Stimulated activated effector memory CD8-positive, alpha-beta T cell treated with anti-CD3 and anti-CD28 coated beads, Interleukin-12 subunit alpha, Interleukin-12 subunit beta, amount 100 ng/mL, for 72 hours (primary cell): ENCODE measurements around the gene LBR.
A peak's percentile ranks its signal among the peaks of the same experiment; 100 is the strongest.

Experiments used
- ATAC-seq: fragments of 150-1000 bp; cut with Tn5 transposase; 2 replicates; pipeline ENCODE4 v1.10.0; 2021
- DNase-seq, 2 donors: peaks; one replicate each; pipeline ENCODE4 v3.0.0; 2021 to 2022; ENCODE audit warnings: low spot score in 2 of 2
- H3K27ac Mint-ChIP-seq: one replicate; pipeline ENCODE4 v1.8.0; 2022; ENCODE audit warnings: mild to moderate bottlenecking, mixed read lengths
- H3K36me3 Mint-ChIP-seq: one replicate; pipeline ENCODE4 v1.8.0; 2022; ENCODE audit warnings: mild to moderate bottlenecking, mixed read lengths
- H3K4me1 Mint-ChIP-seq: one replicate; pipeline ENCODE4 v1.8.0; 2022; ENCODE audit warnings: mixed read lengths
- H3K4me3 Mint-ChIP-seq: one replicate; pipeline ENCODE4 v1.8.0; 2022; ENCODE audit warnings: mild to moderate bottlenecking, mixed read lengths
- H3K9me3 Mint-ChIP-seq: one replicate; pipeline ENCODE4 v1.8.0; 2022; ENCODE audit warnings: mixed read lengths

The LBR gene

GRCh38 chr1:225468270-225469020, 40.6 kb upstream of the LBR start:
- H3K4me1 Mint-ChIP-seq: peaks cover 49% of the 10 kb centered on the region
- H3K4me3 Mint-ChIP-seq: peak overlapping the region; percentile 90
- peak overlapping the region; percentile 95 for H3K27ac Mint-ChIP-seq
- H3K9me3 Mint-ChIP-seq: no peaks in the 10 kb centered on the region
- ATAC-seq: no peak
- no peaks in the 10 kb centered on the region for H3K36me3 Mint-ChIP-seq
- no peak for DNase-seq

GRCh38 chr1:225467193-225468020, 39.6 kb upstream of the LBR start:
- no peaks in the 10 kb centered on the region for H3K36me3 Mint-ChIP-seq
- H3K4me3 Mint-ChIP-seq: peak overlapping the region; percentile 90
- H3K4me1 Mint-ChIP-seq: peaks cover 55% of the 10 kb centered on the region
- H3K9me3 Mint-ChIP-seq: no peaks in the 10 kb centered on the region
- peak overlapping the region; percentile 95 for H3K27ac Mint-ChIP-seq
- ATAC-seq: peak; percentile 92
- peak; percentile 55 to 86 for DNase-seq

GRCh38 chr1:225466848-225467192, 39.0 kb upstream of the LBR start:
- Mint-ChIP-seq H3K4me3 (peak overlapping the region; percentile 90), H3K4me1 (peaks cover 61% of the 10 kb centered on the region), H3K9me3 (no peaks in the 10 kb centered on the region), H3K27ac (peak overlapping the region; percentile 95), H3K36me3 (no peaks in the 10 kb centered on the region)
- ATAC-seq: no peak
- no peak for DNase-seq

GRCh38 chr1:225465793-225466517, 38.1 kb upstream of the LBR start:
- H3K36me3 Mint-ChIP-seq: no peaks in the 10 kb centered on the region
- DNase-seq (no peak), ATAC-seq (no peak)
- H3K4me3 Mint-ChIP-seq: peak overlapping the region; percentile 90
- no peaks in the 10 kb centered on the region for H3K9me3 Mint-ChIP-seq
- peak overlapping the region; percentile 95 for H3K27ac Mint-ChIP-seq
- peaks cover 67% of the 10 kb centered on the region for H3K4me1 Mint-ChIP-seq

GRCh38 chr1:225464851-225465792, 37.3 kb upstream of the LBR start:
- H3K27ac Mint-ChIP-seq: peak overlapping the region; percentile 95
- no peaks in the 10 kb centered on the region for H3K9me3 Mint-ChIP-seq
- no peak for ATAC-seq
- peak overlapping the region; percentile 90 for H3K4me3 Mint-ChIP-seq
- peaks cover 74% of the 10 kb centered on the region for H3K4me1 Mint-ChIP-seq
- no peaks in the 10 kb centered on the region for H3K36me3 Mint-ChIP-seq
- DNase-seq: no peak

GRCh38 chr1:225462714-225463574, 35.1 kb upstream of the LBR start:
- Mint-ChIP-seq H3K4me3 (no peak overlapping the region), H3K27ac (peak overlapping the region; percentile 72), H3K9me3 (no peaks in the 10 kb centered on the region), H3K4me1 (peaks cover 83% of the 10 kb centered on the region), H3K36me3 (no peaks in the 10 kb centered on the region)
- ATAC-seq (no peak), DNase-seq (no peak)

- ATAC-seq: no peak
- no peaks in the 10 kb centered on the region for H3K9me3 Mint-ChIP-seq
- no peaks in the 10 kb centered on the region for H3K36me3 Mint-ChIP-seq
- H3K27ac Mint-ChIP-seq: peak overlapping the region; percentile 72
- DNase-seq: no peak
- peaks cover 85% of the 10 kb centered on the region for H3K4me1 Mint-ChIP-seq
- no peak overlapping the region for H3K4me3 Mint-ChIP-seq
These were observed 34.5 kb upstream of the LBR start for GRCh38 chr1:225462429-225462713.

- Mint-ChIP-seq H3K9me3 (no peaks in the 10 kb centered on the region), H3K27ac (peak overlapping the region; percentile 72), H3K4me3 (peak overlapping the region; percentile 44), H3K36me3 (no peaks in the 10 kb centered on the region), H3K4me1 (peaks cover 80% of the 10 kb centered on the region)
- no peak for DNase-seq
- no peak for ATAC-seq
These were observed 33.9 kb upstream of the LBR start for GRCh38 chr1:225461533-225462428.

- Mint-ChIP-seq H3K9me3 (no peaks in the 10 kb centered on the region), H3K36me3 (no peaks in the 10 kb centered on the region), H3K4me3 (peak overlapping the region; percentile 44), H3K27ac (peak overlapping the region; percentile 76), H3K4me1 (peaks cover 72% of the 10 kb centered on the region)
- DNase-seq (peak; percentile 36 to 80), ATAC-seq (peak; percentile 96)
These were observed 33.1 kb upstream of the LBR start for GRCh38 chr1:225460737-225461532.

- peaks cover 69% of the 10 kb centered on the region for H3K4me1 Mint-ChIP-seq
These were observed 32.3 kb upstream of the LBR start for GRCh38 chr1:225460021-225460736.

GRCh38 chr1:225458222-225458631, 30.4 kb upstream of the LBR start:
- H3K4me1 Mint-ChIP-seq: peaks cover 79% of the 10 kb centered on the region
- H3K4me3 Mint-ChIP-seq: no peak overlapping the region
- DNase-seq (no peak), ATAC-seq (no peak)
- H3K9me3 Mint-ChIP-seq: no peaks in the 10 kb centered on the region
- H3K27ac Mint-ChIP-seq: peak overlapping the region; percentile 76
- H3K36me3 Mint-ChIP-seq: no peaks in the 10 kb centered on the region

More at GRCh38 chr1:225460021-225460736, 32.3 kb upstream of the LBR start:
- no peak for DNase-seq
- peak overlapping the region; percentile 44 for H3K4me3 Mint-ChIP-seq
- H3K36me3 Mint-ChIP-seq: no peaks in the 10 kb centered on the region
- H3K27ac Mint-ChIP-seq: peak overlapping the region; percentile 76
- ATAC-seq: peak; percentile 64
- H3K9me3 Mint-ChIP-seq: no peaks in the 10 kb centered on the region

GRCh38 chr1:225454733-225455132, 26.9 kb upstream of the LBR start:
- Mint-ChIP-seq H3K27ac (peak overlapping the region; percentile 83), H3K9me3 (no peaks in the 10 kb centered on the region), H3K4me1 (peaks cover 61% of the 10 kb centered on the region), H3K36me3 (no peaks in the 10 kb centered on the region), H3K4me3 (peak overlapping the region; percentile 59)
- DNase-seq (peak; percentile 42 to 84), ATAC-seq (peak; percentile 98)
